Thoracic aorta (tissue), 2 donors: Measurements from ENCODE around the gene SNX30. TPM values are rescaled to one million over a fixed set of nuclear protein-coding genes. Genes with fewer than 3 reads are reported as not detected.

ENCODE experiments used
- ATAC-seq: fragments of 150-250 bp; one replicate; pipeline ENCODE4 v1.8.0; 2017; ENCODE audit warnings: low read depth; ENCODE audit not compliant: insufficient number of reproducible peaks, low FRiP score
- DNase-seq: peaks from one replicate; pipeline ENCODE4 v3.0.0-alpha.2; 2020; ENCODE audit warnings: low spot score
- H3K27ac ChIP-seq, 2 donors: fragments of 200-600 bp; sonication (generic); 1 replicate in 1 of 2; 2 replicates in 1 of 2; pipeline ENCODE4 v1.5.1; 2016; ENCODE audit warnings: mild to moderate bottlenecking in 2 of 2, moderate library complexity in 2 of 2
- H3K27me3 ChIP-seq: fragments of 200-600 bp; sonication (generic); replicated peaks from 2 replicates; pipeline ENCODE4 v1.6.0; 2016; ENCODE audit warnings: mild to moderate bottlenecking; ENCODE audit not compliant: insufficient read depth
- H3K36me3 ChIP-seq: fragments of 200-600 bp; sonication (generic); one replicate; pipeline ENCODE4 v1.5.1; 2016
- H3K4me1 ChIP-seq, 2 donors: fragments of 200-600 bp; sonication (generic); 1 replicate in 1 of 2; 2 replicates in 1 of 2; pipeline versions ENCODE4 v1.5.1 to v1.6.0; 2016; ENCODE audit warnings: low read depth in 2 of 2, mild to moderate bottlenecking in 1 of 2; ENCODE audit not compliant: control insufficient read depth in 1 of 2
- H3K4me3 ChIP-seq: fragments of 200-600 bp; sonication (generic); 2 replicates; pipeline ENCODE4 v1.5.1; 2016; ENCODE audit warnings: mild to moderate bottlenecking
- H3K9me3 ChIP-seq: fragments of 200-600 bp; sonication (generic); 2 replicates; pipeline ENCODE4 v1.5.1; 2016
- CTCF ChIP-seq: fragments of 200-600 bp; sonication (generic); IDR thresholded peaks from one replicate; pipeline ENCODE4 v1.5.1; 2019; ENCODE audit warnings: antibody characterized with exemption
- total RNA-seq, 2 donors: library from RNA; depleted of rRNA; stranded (reverse); fragments of >200 nt; gene quantifications; one replicate each; pipeline versions ENCODE4 v1.1.0 to v1.2.3, GENCODE V29; 2016

Gene SNX30
- total RNA-seq, 2 donors from 2014 or later = 11.2 to 36.3 TPM

- Histone ChIP-seq H3K36me3 (no peaks in the 10 kb centered on the region), H3K9me3 (no peaks in the 10 kb centered on the region), H3K27ac (no peak overlapping the region), H3K4me1 (peaks cover 0 to 10% of the 10 kb centered on the region in 2 donors), H3K27me3 (no peaks in the 10 kb centered on the region), H3K4me3 (no peak overlapping the region)
- no peak for TF ChIP-seq CTCF
- DNase-seq (no peak), ATAC-seq (no peak)
Measured at GRCh38 chr9:112886351-112886750, 135.8 kb downstream of the SNX30 start.

GRCh38 chr9:112887381-112887780 lies 136.8 kb downstream of the SNX30 start:
- Histone ChIP-seq H3K4me1 (peaks cover 0 to 10% of the 10 kb centered on the region in 2 donors), H3K36me3 (no peaks in the 10 kb centered on the region), H3K9me3 (no peaks in the 10 kb centered on the region), H3K4me3 (no peak overlapping the region), H3K27me3 (no peaks in the 10 kb centered on the region), H3K27ac (no peak overlapping the region)
- no peak for ATAC-seq
- no peak for TF ChIP-seq CTCF
- DNase-seq = no peak

GRCh38 chr9:112890106-112891081 lies 139.8 kb downstream of the SNX30 start, which contains the start of gene SLC46A2:
SLC46A2 (minus strand) TSS chr9:112890876; CDS start chr9:112890681, 195 bp downstream.
- no peaks in the 10 kb centered on the region for H3K9me3 ChIP-seq
- no peaks in the 10 kb centered on the region for H3K27me3 ChIP-seq
- H3K27ac ChIP-seq = no peak within 1 kb of the TSS
- TF ChIP-seq CTCF = no peak
- H3K4me3 ChIP-seq = peak within 1 kb of the TSS; percentile 59
- H3K36me3 ChIP-seq = no peaks in the 10 kb centered on the region
- DNase-seq (no peak), ATAC-seq (no peak)
- peaks cover 0 to 10% of the 10 kb centered on the region in 2 donors for H3K4me1 ChIP-seq

GRCh38 chr9:112891521-112891920 lies 141.0 kb downstream of the SNX30 start:
- ATAC-seq = no peak
- H3K4me3 ChIP-seq = no peak overlapping the region
- no peak for TF ChIP-seq CTCF
- no peaks in the 10 kb centered on the region for H3K27me3 ChIP-seq
- no peaks in the 10 kb centered on the region for H3K36me3 ChIP-seq
- DNase-seq = no peak
- H3K4me1 ChIP-seq = peaks cover 0 to 10% of the 10 kb centered on the region in 2 donors
- H3K27ac ChIP-seq = no peak overlapping the region
- no peaks in the 10 kb centered on the region for H3K9me3 ChIP-seq

- H3K36me3 ChIP-seq = no peaks in the 10 kb centered on the region
- TF ChIP-seq CTCF = no peak
- peaks cover 0 to 10% of the 10 kb centered on the region in 2 donors for H3K4me1 ChIP-seq
- H3K27me3 ChIP-seq = no peaks in the 10 kb centered on the region
- no peak overlapping the region for H3K27ac ChIP-seq
- DNase-seq = no peak
- no peak overlapping the region for H3K4me3 ChIP-seq
- ATAC-seq = no peak
- H3K9me3 ChIP-seq = no peaks in the 10 kb centered on the region
Measured at GRCh38 chr9:112892981-112893380, 142.4 kb downstream of the SNX30 start.
